HepG2 (cell line): ENCODE data around the gene PTPN3. TPM values are rescaled to one million over a fixed set of nuclear protein-coding genes. Genes with fewer than 3 reads are reported as not detected.

Experiments
- ERF ChIP-seq: IDR thresholded peaks from 2 replicates; pipeline ENCODE4 v1.6.1; 2018; ENCODE audit warnings: missing biosample characterization, missing genetic modification reagents
- FOXK2 ChIP-seq: fragments of 450-650 bp; IDR thresholded peaks from 2 replicates; pipeline ENCODE4 v1.6.1; 2016
- HOXA5 ChIP-seq: sonication (generic); formaldehyde crosslinking; IDR thresholded peaks from 2 replicates; pipeline ENCODE4 v1.4.0; 2020; ENCODE audit warnings: missing genetic modification reagents
- HOXA7 ChIP-seq: sonication (generic); formaldehyde crosslinking; IDR thresholded peaks from 2 replicates; pipeline ENCODE4 v1.8.1; 2022; ENCODE audit warnings: mild to moderate bottlenecking, missing genetic modification reagents, moderate library complexity
- HOXA9 ChIP-seq: sonication (generic); formaldehyde crosslinking; IDR thresholded peaks from 2 replicates; pipeline ENCODE4 v1.8.1; 2022; ENCODE audit warnings: missing genetic modification reagents, mild to moderate bottlenecking, moderate library complexity, borderline replicate concordance
- KLF13 ChIP-seq: sonication (generic); formaldehyde crosslinking; IDR thresholded peaks from 2 replicates; pipeline ENCODE4 v1.4.0; 2020; ENCODE audit warnings: mild to moderate bottlenecking, missing genetic modification reagents
- MEIS2 ChIP-seq: sonication (generic); formaldehyde crosslinking; IDR thresholded peaks from 2 replicates; pipeline ENCODE4 v1.9.0; 2021; ENCODE audit warnings: mild to moderate bottlenecking, missing genetic modification reagents
- NCOA1 ChIP-seq: sonication (generic); formaldehyde crosslinking; IDR thresholded peaks from 2 replicates; pipeline ENCODE4 v1.9.0; 2021; ENCODE audit warnings: missing genetic modification reagents
- ZFP41 ChIP-seq: sonication (generic); formaldehyde crosslinking; IDR thresholded peaks from 2 replicates; pipeline ENCODE4 v1.4.0; 2020; ENCODE audit warnings: mild to moderate bottlenecking, missing genetic modification reagents, borderline replicate concordance
- ZKSCAN8 ChIP-seq: IDR thresholded peaks from 2 replicates; pipeline ENCODE4 v1.6.1; 2016; ENCODE audit warnings: borderline replicate concordance, missing genetic modification reagents, missing compliant biosample characterization
- ZNF138 ChIP-seq: sonication (generic); formaldehyde crosslinking; IDR thresholded peaks from 2 replicates; pipeline ENCODE4 v1.5.0; 2020; ENCODE audit warnings: mild to moderate bottlenecking, low read depth, missing genetic modification reagents
- ZNF292 ChIP-seq: sonication (generic); formaldehyde crosslinking; IDR thresholded peaks from 2 replicates; pipeline ENCODE4 v1.8.1; 2022; ENCODE audit warnings: mild to moderate bottlenecking, low read depth, missing genetic modification reagents, borderline replicate concordance
- ZNF354B ChIP-seq: sonication (generic); formaldehyde crosslinking; IDR thresholded peaks from 2 replicates; pipeline ENCODE4 v1.8.0; 2022; ENCODE audit warnings: mild to moderate bottlenecking, missing genetic modification reagents
- ZNF468 ChIP-seq: sonication (generic); formaldehyde crosslinking; IDR thresholded peaks from 2 replicates; pipeline ENCODE4 v1.8.0; 2022; ENCODE audit warnings: mild to moderate bottlenecking, moderate library complexity, missing genetic modification reagents
- ZNF83 ChIP-seq: sonication (generic); formaldehyde crosslinking; IDR thresholded peaks from 2 replicates; pipeline ENCODE4 v1.4.0; 2020; ENCODE audit warnings: missing genetic modification reagents, mild to moderate bottlenecking, borderline replicate concordance
- polyA plus RNA-seq, 8 experiments: library from polyadenylated mRNA; depleted of rRNA in 3 of 8; stranded (reverse) in 7 of 8; unstranded in 1 of 8; fragments of >200 nt; fragmentation: Illumina TruSeq in 4 of 8; extraction: Trizol in 4 of 8; gene quantifications; 2 replicates each; pipeline versions ENCODE4 v1.2.1 to v1.2.3, GENCODE V29; 2011 to 2016; ENCODE audit warnings: low read depth in 4 of 8, missing spikeins in 1 of 8, mixed read lengths in 1 of 8; ENCODE audit not compliant: insufficient read depth in 1 of 8
- total RNA-seq, 5 experiments: library from RNA; depleted of rRNA; stranded (reverse); fragments of >200 nt; fragmentation: Illumina TruSeq; extraction: Trizol; gene quantifications; 2 replicates each; pipeline ENCODE4 v1.2.3, GENCODE V29; 2016; ENCODE audit warnings: low read depth in 1 of 5
- TF ChIP-seq, protein P1 (sequence below): sonication (generic); formaldehyde crosslinking; IDR thresholded peaks from 2 replicates; pipeline ENCODE4 v1.5.0; 2020; ENCODE audit warnings: mild to moderate bottlenecking, missing genetic modification reagents, borderline replicate concordance
- TF ChIP-seq, protein P2 (sequence below): sonication (generic); formaldehyde crosslinking; IDR thresholded peaks from 2 replicates; pipeline ENCODE4 v1.4.0; 2020; ENCODE audit warnings: mild to moderate bottlenecking, missing genetic modification reagents
- TF ChIP-seq, protein P3 (sequence below): sonication (generic); formaldehyde crosslinking; IDR thresholded peaks from 2 replicates; pipeline ENCODE4 v1.5.1; 2020; ENCODE audit warnings: missing genetic modification reagents, mild to moderate bottlenecking, borderline replicate concordance
- TF ChIP-seq, protein P4 (sequence below): sonication (generic); formaldehyde crosslinking; IDR thresholded peaks from 2 replicates; pipeline ENCODE4 v1.4.0; 2020; ENCODE audit warnings: missing genetic modification reagents, borderline replicate concordance
- TF ChIP-seq, protein P5 (sequence below): IDR thresholded peaks from 2 replicates; pipeline ENCODE4 v1.6.1; 2016

Gene PTPN3
- total and polyA plus RNA-seq, 2 of the 13 experiments (the other 11 are each of a cell fraction or from before 2014, with no cell fraction given) = 5.6 to 20.5 TPM

DNA sequence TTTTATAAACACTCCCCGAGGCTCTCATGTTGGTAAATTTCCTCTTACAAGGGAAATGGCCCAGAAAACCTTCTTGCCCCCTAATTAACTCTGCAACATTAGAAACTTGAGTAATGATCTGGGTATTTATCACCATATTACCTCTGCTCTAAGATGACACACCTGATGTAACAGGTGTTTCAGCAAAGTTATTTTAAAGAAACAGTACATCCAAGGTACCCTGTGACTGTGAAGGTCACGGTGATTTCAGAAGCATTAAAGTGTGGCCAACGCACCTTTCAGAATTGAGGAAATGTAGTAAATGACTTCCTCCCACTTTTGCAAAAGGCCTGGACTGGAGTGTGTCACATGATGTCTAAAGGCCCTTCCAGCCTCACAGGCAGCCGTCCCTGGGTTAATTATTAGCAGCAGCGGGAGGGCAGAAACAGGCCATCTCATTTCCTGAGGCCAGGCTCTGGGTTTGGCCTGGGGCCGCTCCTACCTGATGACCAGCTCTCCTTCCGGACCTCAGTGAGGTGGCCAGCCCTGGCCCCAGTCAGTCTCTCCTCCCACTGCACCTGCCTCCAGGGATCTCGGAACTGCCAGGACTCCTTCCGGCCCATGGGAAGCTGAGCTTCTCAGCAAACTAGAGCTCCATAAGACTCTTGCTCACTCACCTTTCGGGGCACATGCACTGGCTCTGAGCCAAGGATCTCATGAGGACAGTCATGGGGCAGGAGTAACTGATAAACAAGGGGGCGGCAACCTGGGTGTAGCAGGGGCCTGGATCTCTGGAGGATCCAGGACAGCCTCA is 20.7 kb downstream of the PTPN3 start (continued):
- TF ChIP-seq, protein P1, sequence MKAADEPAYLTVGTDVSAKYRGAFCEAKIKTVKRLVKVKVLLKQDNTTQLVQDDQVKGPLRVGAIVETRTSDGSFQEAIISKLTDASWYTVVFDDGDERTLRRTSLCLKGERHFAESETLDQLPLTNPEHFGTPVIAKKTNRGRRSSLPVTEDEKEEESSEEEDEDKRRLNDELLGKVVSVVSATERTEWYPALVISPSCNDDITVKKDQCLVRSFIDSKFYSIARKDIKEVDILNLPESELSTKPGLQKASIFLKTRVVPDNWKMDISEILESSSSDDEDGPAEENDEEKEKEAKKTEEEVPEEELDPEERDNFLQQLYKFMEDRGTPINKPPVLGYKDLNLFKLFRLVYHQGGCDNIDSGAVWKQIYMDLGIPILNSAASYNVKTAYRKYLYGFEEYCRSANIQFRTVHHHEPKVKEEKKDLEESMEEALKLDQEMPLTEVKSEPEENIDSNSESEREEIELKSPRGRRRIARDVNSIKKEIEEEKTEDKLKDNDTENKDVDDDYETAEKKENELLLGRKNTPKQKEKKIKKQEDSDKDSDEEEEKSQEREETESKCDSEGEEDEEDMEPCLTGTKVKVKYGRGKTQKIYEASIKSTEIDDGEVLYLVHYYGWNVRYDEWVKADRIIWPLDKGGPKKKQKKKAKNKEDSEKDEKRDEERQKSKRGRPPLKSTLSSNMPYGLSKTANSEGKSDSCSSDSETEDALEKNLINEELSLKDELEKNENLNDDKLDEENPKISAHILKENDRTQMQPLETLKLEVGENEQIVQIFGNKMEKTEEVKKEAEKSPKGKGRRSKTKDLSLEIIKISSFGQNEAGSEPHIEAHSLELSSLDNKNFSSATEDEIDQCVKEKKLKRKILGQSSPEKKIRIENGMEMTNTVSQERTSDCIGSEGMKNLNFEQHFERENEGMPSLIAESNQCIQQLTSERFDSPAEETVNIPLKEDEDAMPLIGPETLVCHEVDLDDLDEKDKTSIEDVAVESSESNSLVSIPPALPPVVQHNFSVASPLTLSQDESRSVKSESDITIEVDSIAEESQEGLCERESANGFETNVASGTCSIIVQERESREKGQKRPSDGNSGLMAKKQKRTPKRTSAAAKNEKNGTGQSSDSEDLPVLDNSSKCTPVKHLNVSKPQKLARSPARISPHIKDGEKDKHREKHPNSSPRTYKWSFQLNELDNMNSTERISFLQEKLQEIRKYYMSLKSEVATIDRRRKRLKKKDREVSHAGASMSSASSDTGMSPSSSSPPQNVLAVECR (CRISPR knock-in tag) = peak; percentile 80
- TF ChIP-seq HOXA9 (CRISPR knock-in tag) (no peak), ZKSCAN8 (CRISPR knock-in tag) (no peak), ZNF138 (CRISPR knock-in tag) (peak; percentile 74; the same call in 1 of the 2 replicates), ZNF468 (CRISPR knock-in tag) (0 out of 2 replicates have a peak, but pooled peaks have one; percentile 53), ZNF354B (CRISPR knock-in tag) (no peak), NCOA1 (peak; percentile 77; the same call in 1 of the 2 replicates), HOXA5 (CRISPR knock-in tag) (no peak), ERF (CRISPR knock-in tag) (peak; percentile 47; the same call in 1 of the 2 replicates), FOXK2 (no peak), HOXA7 (CRISPR knock-in tag) (no peak), ZNF83 (no peak), ZNF292 (CRISPR knock-in tag) (peak; percentile 70; the same call in 1 of the 2 replicates), ZFP41 (CRISPR knock-in tag) (peak; percentile 11; the same call in 1 of the 2 replicates), MEIS2 (CRISPR knock-in tag) (no peak; the same call in 1 of the 2 replicates), KLF13 (CRISPR knock-in tag) (no peak)
- TF ChIP-seq, protein P2, sequence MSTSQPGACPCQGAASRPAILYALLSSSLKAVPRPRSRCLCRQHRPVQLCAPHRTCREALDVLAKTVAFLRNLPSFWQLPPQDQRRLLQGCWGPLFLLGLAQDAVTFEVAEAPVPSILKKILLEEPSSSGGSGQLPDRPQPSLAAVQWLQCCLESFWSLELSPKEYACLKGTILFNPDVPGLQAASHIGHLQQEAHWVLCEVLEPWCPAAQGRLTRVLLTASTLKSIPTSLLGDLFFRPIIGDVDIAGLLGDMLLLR (CRISPR knock-in tag) = no peak
- TF ChIP-seq, protein P3, sequence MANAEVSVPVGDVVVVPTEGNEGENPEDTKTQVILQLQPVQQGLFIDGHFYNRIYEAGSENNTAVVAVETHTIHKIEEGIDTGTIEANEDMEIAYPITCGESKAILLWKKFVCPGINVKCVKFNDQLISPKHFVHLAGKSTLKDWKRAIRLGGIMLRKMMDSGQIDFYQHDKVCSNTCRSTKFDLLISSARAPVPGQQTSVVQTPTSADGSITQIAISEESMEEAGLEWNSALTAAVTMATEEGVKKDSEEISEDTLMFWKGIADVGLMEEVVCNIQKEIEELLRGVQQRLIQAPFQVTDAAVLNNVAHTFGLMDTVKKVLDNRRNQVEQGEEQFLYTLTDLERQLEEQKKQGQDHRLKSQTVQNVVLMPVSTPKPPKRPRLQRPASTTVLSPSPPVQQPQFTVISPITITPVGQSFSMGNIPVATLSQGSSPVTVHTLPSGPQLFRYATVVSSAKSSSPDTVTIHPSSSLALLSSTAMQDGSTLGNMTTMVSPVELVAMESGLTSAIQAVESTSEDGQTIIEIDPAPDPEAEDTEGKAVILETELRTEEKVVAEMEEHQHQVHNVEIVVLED (CRISPR knock-in tag) = no peak; the same call in 1 of the 2 replicates
- TF ChIP-seq, protein P4, sequence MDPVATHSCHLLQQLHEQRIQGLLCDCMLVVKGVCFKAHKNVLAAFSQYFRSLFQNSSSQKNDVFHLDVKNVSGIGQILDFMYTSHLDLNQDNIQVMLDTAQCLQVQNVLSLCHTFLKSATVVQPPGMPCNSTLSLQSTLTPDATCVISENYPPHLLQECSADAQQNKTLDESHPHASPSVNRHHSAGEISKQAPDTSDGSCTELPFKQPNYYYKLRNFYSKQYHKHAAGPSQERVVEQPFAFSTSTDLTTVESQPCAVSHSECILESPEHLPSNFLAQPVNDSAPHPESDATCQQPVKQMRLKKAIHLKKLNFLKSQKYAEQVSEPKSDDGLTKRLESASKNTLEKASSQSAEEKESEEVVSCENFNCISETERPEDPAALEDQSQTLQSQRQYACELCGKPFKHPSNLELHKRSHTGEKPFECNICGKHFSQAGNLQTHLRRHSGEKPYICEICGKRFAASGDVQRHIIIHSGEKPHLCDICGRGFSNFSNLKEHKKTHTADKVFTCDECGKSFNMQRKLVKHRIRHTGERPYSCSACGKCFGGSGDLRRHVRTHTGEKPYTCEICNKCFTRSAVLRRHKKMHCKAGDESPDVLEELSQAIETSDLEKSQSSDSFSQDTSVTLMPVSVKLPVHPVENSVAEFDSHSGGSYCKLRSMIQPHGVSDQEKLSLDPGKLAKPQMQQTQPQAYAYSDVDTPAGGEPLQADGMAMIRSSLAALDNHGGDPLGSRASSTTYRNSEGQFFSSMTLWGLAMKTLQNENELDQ = no peak
- TF ChIP-seq, protein P5, sequence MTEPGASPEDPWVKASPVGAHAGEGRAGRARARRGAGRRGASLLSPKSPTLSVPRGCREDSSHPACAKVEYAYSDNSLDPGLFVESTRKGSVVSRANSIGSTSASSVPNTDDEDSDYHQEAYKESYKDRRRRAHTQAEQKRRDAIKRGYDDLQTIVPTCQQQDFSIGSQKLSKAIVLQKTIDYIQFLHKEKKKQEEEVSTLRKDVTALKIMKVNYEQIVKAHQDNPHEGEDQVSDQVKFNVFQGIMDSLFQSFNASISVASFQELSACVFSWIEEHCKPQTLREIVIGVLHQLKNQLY (CRISPR knock-in tag) = peak; percentile 65; the same call in 1 of the 2 replicates
